HepG2 (cell line): Measurements from ENCODE around the gene CYTH2. TPM values are rescaled to one million over a fixed set of nuclear protein-coding genes. Genes with fewer than 3 reads are reported as not detected.

Source experiments
- ETV6 ChIP-seq: sonication (generic); formaldehyde crosslinking; conservative IDR thresholded peaks from 2 replicates; pipeline ENCODE4 v1.4.0; 2020; ENCODE audit warnings: missing genetic modification reagents
- HNRNPLL ChIP-seq: fragments of 200-400 bp; formaldehyde crosslinking; IDR thresholded peaks from 2 replicates; pipeline ENCODE4 v1.6.1; 2017; ENCODE audit warnings: mild to moderate bottlenecking, low read depth, low read length; ENCODE audit not compliant: poor library complexity, severe bottlenecking
- MTA3 ChIP-seq: sonication (generic); formaldehyde crosslinking; IDR thresholded peaks from 2 replicates; pipeline ENCODE4 v1.4.0; 2020; ENCODE audit warnings: missing genetic modification reagents
- MZF1 ChIP-seq: sonication (generic); formaldehyde crosslinking; IDR thresholded peaks from 2 replicates; pipeline ENCODE4 v1.8.1; 2023; ENCODE audit warnings: mild to moderate bottlenecking, missing genetic modification reagents, borderline replicate concordance
- NCOA5 ChIP-seq: sonication (generic); formaldehyde crosslinking; IDR thresholded peaks from 2 replicates; pipeline ENCODE4 v1.4.0; 2020; ENCODE audit warnings: missing genetic modification reagents
- ONECUT2 ChIP-seq: sonication (generic); formaldehyde crosslinking; IDR thresholded peaks from 2 replicates; pipeline ENCODE4 v1.4.0; 2020; ENCODE audit warnings: missing genetic modification reagents
- REXO4 ChIP-seq: sonication (generic); formaldehyde crosslinking; IDR thresholded peaks from 2 replicates; pipeline ENCODE4 v1.8.0; 2022; ENCODE audit warnings: missing genetic modification reagents, mild to moderate bottlenecking, borderline replicate concordance
- RXRB ChIP-seq: IDR thresholded peaks from 2 replicates; pipeline ENCODE4 v1.6.1; 2016; ENCODE audit warnings: borderline replicate concordance, missing genetic modification reagents, missing compliant biosample characterization
- SNAPC2 ChIP-seq: sonication (generic); formaldehyde crosslinking; IDR thresholded peaks from 2 replicates; pipeline ENCODE4 v1.8.1; 2022; ENCODE audit warnings: mild to moderate bottlenecking, missing genetic modification reagents
- TEAD3 ChIP-seq: optimal IDR thresholded peaks from 2 replicates; pipeline ENCODE3; 2016; ENCODE audit warnings: borderline replicate concordance
- TOPORS ChIP-seq: sonication (generic); formaldehyde crosslinking; IDR thresholded peaks from 2 replicates; pipeline ENCODE4 v1.8.0; 2023; ENCODE audit warnings: mild to moderate bottlenecking, missing genetic modification reagents
- U2AF1 ChIP-seq: fragments of 200-400 bp; formaldehyde crosslinking; optimal IDR thresholded peaks from 2 replicates; pipeline ENCODE3; 2017; ENCODE audit warnings: mild to moderate bottlenecking, low read depth, low read length
- ZBTB49 ChIP-seq: sonication (generic); formaldehyde crosslinking; IDR thresholded peaks from 2 replicates; pipeline ENCODE4 v1.4.0; 2020; ENCODE audit warnings: missing genetic modification reagents, borderline replicate concordance
- ZC3H13 ChIP-seq: sonication (generic); formaldehyde crosslinking; IDR thresholded peaks from 2 replicates; pipeline ENCODE4 v1.8.1; 2023; ENCODE audit warnings: mild to moderate bottlenecking, missing genetic modification reagents, moderate library complexity
- polyA plus RNA-seq, 8 experiments: library from polyadenylated mRNA; depleted of rRNA in 3 of 8; stranded (reverse) in 7 of 8; unstranded in 1 of 8; fragments of >200 nt; fragmentation: Illumina TruSeq in 4 of 8; extraction: Trizol in 4 of 8; gene quantifications; 2 replicates each; pipeline versions ENCODE4 v1.2.1 to v1.2.3, GENCODE V29; 2011 to 2016; ENCODE audit warnings: low read depth in 4 of 8, missing spikeins in 1 of 8, mixed read lengths in 1 of 8; ENCODE audit not compliant: insufficient read depth in 1 of 8
- total RNA-seq, 5 experiments: library from RNA; depleted of rRNA; stranded (reverse); fragments of >200 nt; fragmentation: Illumina TruSeq; extraction: Trizol; gene quantifications; 2 replicates each; pipeline ENCODE4 v1.2.3, GENCODE V29; 2016; ENCODE audit warnings: low read depth in 1 of 5
- TF ChIP-seq, protein P1 (sequence below): sonication (generic); formaldehyde crosslinking; IDR thresholded peaks from 2 replicates; pipeline ENCODE4 v1.4.0; 2020; ENCODE audit warnings: missing genetic modification reagents
- TF ChIP-seq, protein P2 (sequence below): sonication (generic); formaldehyde crosslinking; IDR thresholded peaks from 2 replicates; pipeline ENCODE4 v1.5.1; 2020; ENCODE audit warnings: mild to moderate bottlenecking, missing genetic modification reagents, moderate library complexity

CYTH2 gene
- total and polyA plus RNA-seq, 2 of the 13 experiments (the other 11 are each of a cell fraction or from before 2014, with no cell fraction given): 16.5 to 39.3 TPM

DNA sequence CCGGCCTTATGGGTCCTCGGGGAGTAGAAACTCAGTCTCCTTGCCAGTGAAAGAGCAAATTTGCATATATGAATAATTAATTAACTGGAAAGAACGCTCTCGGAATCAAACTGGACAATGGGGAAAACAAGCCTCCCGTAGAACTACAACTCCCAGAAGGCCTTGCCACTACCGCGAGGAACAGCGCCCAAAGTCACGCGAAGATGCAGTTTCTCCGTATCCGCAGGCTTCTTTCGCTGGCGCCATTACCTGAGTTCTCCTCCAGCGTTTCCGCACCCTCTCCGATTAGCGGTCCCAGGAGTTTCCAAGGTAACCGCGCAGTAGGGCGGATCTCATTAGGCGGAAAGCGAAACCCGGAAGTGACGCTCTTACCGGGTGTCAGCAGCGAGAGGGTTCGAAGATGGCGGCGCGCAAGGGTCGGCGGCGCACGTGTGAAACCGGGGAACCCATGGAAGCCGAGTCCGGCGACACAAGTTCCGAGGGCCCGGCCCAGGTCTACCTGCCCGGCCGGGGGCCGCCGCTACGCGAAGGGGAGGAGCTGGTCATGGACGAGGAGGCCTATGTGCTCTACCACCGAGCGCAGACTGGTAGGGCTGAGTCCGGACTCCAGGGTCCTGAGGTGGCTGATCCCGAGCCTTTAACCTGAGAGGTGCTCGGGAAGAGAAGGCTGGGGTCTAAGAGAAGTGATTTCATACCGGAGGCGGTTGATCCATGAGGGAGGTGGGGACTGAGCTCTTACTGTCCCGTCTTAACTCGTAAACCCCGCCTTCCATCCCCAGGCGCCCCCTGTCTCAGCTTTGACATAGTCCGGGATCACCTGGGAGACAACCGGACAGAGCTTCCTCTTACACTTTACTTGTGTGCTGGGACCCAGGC, 23.3 kb upstream of the CYTH2 start, which contains the start of gene GRWD1 (continued):
- TF ChIP-seq, protein P1, sequence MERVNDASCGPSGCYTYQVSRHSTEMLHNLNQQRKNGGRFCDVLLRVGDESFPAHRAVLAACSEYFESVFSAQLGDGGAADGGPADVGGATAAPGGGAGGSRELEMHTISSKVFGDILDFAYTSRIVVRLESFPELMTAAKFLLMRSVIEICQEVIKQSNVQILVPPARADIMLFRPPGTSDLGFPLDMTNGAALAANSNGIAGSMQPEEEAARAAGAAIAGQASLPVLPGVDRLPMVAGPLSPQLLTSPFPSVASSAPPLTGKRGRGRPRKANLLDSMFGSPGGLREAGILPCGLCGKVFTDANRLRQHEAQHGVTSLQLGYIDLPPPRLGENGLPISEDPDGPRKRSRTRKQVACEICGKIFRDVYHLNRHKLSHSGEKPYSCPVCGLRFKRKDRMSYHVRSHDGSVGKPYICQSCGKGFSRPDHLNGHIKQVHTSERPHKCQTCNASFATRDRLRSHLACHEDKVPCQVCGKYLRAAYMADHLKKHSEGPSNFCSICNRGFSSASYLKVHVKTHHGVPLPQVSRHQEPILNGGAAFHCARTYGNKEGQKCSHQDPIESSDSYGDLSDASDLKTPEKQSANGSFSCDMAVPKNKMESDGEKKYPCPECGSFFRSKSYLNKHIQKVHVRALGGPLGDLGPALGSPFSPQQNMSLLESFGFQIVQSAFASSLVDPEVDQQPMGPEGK (CRISPR knock-in tag): no peak
- TF ChIP-seq, protein P2, sequence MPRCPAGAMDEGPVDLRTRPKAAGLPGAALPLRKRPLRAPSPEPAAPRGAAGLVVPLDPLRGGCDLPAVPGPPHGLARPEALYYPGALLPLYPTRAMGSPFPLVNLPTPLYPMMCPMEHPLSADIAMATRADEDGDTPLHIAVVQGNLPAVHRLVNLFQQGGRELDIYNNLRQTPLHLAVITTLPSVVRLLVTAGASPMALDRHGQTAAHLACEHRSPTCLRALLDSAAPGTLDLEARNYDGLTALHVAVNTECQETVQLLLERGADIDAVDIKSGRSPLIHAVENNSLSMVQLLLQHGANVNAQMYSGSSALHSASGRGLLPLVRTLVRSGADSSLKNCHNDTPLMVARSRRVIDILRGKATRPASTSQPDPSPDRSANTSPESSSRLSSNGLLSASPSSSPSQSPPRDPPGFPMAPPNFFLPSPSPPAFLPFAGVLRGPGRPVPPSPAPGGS (CRISPR knock-in tag): no peak
- TF ChIP-seq RXRB (no peak), ONECUT2 (no peak), REXO4 (CRISPR knock-in tag) (no peak), ZBTB49 (no peak), TOPORS (CRISPR knock-in tag) (no peak), SNAPC2 (CRISPR knock-in tag) (0 out of 2 replicates have a peak, but pooled peaks have one; percentile 54), TEAD3 (no peak), ZC3H13 (CRISPR knock-in tag) (no peak), ETV6 (CRISPR knock-in tag) (no peak), MZF1 (CRISPR knock-in tag) (no peak), NCOA5 (no peak), MTA3 (CRISPR knock-in tag) (no peak), HNRNPLL (peak; percentile 92), U2AF1 (no peak)
